HuH-7.5 (cell line): ENCODE data around the gene SUPT6H.

ENCODE experiments used
- DNase-seq: peaks from one replicate; pipeline ENCODE4 v3.0.0; 2011; ENCODE audit warnings: low spot score

SUPT6H gene

DNA sequence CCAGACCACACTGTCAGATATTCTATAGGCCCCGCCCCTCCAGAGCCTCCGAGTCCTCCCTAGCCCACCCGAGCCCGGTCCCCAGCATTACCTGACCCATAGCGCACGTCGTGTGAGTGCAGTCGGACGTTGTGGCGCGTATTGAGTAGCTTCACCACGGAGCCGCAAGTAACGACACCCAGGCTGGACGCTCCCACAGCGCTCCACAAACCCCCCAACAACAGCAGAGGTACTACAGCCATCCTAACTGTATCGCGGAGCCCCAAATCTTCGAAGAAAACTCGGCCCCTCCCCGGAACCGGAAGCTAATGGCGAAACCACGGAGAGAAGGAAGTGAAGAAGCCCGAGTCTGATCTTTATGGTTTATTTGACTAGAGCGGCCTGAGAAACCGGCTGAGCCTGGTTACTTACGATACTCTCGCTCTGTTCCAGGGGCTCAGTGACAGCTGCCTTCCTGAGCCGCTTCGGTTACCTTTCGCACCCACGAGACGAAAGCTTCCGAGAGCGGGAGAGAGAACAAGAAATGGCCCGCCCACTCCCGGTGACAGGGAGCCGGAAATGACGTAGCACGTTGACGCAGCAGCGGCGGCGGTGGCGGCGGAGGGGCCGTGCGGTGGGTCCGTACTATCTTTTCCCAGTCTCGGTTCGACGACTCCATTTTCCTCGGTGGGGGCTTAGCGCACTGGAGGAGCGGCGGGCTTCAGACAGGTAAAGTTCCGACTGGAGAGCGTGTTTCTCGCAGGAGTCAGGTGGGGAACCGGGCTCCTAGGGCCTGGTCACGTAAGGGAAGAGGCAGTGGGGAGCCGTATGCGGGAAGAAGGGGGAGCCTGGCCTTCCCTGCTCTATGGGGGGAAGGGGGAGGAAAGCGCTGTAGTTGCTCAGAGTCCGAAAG lies at the start of gene SUPT6H, which contains the start of gene SDF2:
Gene SUPT6H, plus strand, starts transcription at position 571 of the 892 bp plus-strand sequence. CDS start 11,197 bp downstream, outside the sequence.
Gene SDF2, minus strand, starts transcription at position 272 of the 892 bp plus-strand sequence. Its CDS starts 30 bp downstream, at position 242.
- DNase-seq = peak; percentile 92

DNA sequence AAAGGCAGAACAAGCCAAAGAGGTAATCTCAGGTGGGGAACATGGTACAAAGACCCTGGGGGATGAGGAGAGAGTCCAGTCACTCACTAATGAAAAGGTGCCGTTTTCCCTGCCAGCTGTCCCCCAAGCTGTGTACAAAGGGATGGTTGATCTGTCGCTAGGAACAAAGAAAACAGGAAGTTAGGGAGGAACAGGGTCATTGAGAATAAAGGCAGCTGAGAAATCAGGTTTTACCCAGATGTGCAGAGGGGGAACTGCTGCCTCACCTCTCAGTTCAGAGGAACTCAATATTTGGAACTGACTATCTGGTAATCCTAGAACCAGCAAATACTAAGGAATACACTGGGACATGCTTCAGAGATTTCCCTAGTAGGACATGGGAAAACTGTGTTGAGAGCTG lies 49.5 kb upstream of the SUPT6H start:
- DNase-seq = no peak

DNA sequence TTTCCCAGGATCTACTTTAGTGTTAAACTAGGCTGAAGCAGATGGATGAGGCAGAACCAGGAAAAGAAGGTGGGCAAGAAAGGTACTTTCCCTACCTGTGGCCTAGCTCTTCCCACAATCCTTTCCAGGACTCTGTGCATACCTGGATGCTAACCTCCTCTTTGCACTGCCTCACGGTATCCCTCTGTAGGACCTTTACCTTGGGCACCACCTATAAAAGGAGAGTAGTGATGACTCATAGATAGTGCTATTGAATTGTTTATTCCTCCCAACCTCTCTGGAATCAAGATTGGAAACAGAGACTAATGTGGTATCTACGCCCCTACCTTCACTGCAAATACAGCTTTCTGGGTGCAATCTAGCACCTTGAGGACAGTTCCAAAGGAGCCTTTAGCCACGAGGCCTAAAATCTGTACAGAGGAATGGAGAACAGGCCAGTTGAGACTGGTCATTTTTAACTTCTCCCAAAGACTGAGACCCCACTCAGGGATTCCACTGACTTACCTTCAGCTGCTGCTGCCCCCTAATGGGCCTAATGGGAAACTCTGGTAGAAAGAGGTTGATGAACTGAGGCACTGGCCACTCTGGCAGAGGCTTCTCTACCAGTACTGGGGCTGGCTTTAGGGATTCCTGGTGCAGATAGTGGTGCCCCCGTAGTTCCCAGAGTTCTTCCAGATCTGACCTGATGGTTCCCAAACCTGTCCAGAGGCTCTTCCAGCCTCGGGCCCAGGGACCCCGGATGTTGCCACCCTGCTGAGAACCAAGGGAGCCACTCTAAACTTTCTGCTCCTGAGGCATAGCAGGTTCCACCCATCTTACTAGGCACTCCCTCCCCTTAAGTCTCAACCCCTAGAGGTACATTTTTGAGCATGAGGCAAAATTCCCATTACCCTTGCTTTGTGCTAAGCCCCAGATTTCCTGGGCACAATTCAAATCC lies 48.8 kb upstream of the SUPT6H start:
- DNase-seq = peak; percentile 41

DNA sequence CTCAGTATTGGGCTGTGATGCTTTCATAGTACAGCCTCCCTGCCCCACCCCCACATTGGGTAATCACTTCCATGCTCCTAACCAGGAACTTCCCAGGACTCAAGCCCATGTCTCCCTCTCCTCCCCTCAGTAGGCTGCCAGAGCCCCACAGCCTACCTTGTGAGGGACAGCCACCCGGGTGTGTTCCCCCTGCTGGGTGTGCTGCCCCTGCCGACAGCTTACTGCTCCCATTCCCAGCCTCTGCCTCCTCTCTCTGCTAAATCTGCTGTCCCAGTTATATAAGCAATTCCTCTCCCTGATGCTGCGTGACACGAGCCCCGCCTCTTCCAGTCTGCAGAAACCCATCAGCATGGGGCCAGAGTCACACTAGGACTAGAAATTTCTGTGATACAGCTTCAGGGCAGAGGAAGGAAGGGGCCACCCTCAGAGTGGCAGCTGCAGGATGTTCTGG lies 48.0 kb upstream of the SUPT6H start, which contains the start of gene RSKR:
Gene RSKR, minus strand, starts transcription at position 255 of the 451 bp plus-strand sequence. Its CDS starts 24 bp downstream, at position 231.
- DNase-seq = no peak

DNA sequence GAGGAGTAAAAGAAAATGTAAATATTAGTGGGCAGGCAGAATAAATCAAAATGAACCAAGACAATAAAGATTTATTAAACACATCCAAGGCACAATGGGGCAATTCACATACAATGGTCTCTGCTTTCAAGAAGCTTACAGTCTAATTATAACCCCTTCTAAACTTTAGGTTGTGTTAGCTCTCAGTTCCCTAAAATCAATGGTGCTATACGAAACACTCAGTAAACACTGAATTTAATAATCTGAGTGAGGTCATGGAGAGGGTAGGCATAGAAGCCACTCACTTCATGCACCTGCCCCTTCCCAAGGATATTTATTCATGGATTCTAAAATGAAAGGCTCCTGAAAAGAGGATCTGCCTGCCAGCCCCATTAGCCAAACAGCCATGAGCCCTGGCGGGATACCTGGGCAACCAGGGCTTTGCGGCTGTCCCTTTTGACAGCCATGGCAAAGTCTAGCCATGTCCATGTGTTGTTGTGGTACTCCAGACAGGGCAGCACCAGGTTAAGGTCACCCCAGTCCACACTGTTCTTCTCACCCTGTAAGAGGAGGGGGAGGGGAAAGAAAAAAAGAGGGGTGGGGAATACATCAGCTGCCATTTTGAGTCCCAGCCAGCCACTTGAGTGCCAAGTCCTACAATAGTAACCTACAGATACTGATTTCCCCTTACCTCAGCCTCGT lies 46.6 kb upstream of the SUPT6H start:
- DNase-seq = no peak

DNA sequence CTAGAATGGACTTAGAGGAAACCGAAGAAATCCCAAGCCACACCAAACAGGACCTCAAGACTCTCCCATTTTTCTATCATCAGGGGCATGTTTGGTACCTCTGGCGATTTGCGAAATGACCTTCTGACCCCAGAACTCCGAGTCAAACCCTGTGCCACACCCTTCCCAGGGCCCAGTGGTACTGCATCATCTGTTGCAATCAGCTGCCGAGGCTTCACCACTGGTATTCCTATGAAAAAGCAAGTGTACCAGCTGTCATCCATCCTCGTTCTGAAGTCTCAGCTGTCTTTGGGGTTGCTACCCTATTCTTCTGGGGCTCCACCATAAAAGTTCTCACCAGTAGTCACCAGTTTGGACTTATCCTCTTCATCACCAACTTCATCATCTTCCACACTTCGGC lies 45.7 kb upstream of the SUPT6H start:
- no peak for DNase-seq

DNA sequence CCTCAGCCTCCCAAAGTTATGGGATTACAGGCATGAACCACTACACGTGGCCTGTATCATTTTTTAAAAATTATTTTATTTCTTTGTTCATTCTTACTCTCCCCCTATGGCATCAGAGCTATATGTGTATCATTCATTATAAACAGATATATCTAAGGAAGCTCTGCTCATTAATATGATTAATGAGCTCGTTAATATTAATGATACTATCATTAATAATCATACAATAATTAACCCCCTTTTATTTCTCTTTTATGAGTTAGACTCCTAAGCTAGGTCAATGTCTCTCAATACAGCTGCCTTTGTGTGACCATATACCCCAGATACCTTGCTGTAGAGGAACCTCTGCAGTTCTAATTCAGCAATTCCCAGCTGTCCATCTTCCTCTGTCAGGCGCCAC lies 43.5 kb upstream of the SUPT6H start:
- no peak for DNase-seq

DNA sequence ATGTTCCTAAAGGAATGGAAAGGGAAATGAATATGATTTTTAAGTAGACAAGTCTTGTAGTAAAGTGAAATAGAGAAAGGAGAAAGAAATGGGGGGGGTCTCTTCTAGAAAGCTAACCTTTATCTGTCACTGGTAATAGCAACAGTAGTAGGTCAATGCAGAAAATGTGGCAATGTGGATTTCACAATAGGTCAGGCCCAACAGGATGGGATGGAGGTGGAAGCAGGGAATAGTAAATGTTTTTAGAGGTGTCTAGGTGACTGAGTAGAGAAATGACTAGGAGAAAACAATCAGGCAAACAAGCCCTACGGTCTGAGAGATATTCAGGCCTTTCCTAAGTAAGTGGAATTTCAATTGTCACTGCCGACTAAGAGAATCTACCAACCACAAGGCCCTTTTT lies 42.0 kb upstream of the SUPT6H start:
- DNase-seq = no peak

DNA sequence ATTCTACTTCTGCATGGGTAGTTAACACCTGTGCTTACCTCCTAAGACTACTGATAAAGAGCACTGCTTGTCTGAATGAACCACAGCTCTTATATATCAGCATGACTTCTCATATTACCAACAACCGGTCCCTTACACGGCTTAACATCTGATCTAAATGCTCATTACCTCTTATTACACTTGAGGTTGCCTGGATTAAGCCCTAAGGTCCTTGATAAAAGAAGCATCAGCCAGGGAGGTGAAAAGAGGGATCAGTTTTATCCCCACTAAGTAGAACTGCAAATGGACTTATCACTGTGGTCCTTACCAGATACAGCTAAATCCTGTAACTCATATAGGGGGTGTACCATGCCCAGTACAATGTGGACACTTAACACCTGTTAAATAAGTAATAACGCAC lies 39.8 kb upstream of the SUPT6H start:
- DNase-seq = no peak

DNA sequence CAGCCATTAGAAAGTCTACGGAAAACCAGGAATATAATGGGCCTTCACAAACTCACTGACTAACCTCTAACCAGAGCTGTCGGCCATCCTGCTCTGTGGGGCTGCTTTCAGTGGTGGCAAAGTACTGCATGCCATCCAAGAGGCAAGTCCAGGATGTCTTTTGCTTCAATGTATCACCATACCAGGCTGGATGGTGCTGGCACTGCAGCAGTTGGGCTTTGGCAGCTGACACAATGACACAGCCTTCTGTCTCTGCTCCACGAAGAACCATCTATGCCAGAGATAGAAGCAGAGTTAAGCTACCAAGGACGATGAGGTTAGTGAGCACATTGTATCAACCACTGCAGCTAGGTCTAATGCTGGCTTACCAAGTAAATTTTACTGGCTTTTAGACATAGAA lies 38.3 kb upstream of the SUPT6H start:
- DNase-seq = no peak

DNA sequence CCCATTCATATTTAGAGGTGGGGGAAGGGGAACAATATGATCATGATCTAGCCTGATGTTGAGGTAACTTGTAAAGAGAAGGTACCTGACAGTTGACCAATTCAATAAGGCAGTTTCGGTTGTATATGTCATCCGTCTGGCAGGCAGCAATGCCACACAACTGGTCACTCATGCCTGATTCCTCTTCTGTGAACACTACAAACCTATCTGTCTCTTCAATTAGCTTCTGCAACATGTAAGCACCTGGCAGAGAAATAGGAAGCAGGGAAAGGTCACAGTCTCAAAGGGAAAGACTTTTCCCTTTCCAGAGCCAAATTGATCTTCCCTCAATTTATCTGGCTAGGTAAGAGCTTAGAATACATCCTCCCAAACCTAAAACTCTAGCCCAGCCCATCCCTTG lies 37.9 kb upstream of the SUPT6H start:
- DNase-seq = no peak

DNA sequence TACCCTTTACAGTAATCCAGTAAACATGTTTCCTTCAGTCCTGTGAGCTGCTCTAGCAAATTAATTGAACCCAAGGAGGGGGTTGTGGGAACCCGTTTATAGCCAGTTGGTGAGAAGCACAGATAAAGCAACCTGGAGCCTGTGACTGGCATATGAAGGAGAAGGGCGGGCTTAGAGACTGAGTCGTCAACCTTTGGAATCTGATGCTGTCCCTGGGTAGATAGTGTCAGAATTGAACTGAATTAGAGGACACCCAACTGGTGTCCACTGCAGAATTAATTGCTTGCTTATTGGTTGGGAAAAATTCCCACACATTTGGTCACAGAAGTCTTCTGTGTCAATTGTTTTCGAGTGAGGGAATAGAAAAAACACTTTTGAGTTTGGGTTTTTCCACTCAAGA lies 35.2 kb upstream of the SUPT6H start:
- no peak for DNase-seq

DNA sequence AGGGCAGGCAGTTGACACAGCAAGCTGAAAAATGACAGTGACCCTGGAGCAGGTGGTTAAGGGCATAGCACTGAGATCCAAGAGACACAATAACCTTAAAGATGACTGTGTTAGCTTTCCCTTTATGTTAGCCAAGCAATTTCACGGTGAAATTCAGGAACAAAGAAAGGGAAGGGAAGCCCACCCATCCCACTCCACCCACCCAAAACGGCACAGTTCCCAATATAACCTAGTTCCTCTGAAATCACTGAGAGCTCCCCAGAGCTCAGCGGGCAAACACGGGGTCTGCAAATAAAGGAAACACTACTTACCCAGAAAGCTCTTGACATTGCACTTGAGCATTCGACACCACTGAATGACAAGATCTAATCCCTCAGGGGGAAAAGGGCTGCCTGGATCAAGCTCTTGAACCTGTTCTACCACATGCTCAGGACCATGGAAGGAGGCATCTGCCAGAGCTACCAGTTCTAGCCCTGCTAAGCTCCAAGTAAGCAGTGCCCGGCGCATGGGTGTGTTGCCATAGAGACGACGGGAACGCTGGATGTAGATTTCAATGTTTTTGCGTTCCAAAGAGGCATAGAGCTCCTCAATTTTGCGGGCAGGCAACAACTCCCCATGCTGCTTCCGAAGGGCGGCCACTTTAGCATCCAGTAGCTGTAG lies 27.7 kb upstream of the SUPT6H start:
- no peak for DNase-seq

DNA sequence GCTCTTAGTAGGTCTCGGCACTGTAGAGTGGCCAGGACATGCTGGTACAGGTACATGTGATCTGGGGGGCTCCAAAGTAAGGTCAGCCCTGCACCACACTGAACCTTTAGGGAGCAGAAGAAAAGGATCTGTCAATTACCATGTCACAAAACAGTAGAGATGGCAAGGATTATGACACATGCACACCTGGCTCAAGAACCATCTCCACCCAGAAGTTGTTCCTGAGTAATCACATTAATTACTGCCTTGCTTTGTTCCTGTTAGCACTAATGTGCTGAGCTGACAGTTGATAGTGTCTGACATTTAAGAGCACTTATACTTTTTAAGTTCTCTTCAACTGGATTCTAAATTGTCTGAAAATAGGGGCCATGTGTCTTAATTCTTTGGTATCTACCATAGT lies 26.5 kb upstream of the SUPT6H start:
- no peak for DNase-seq

DNA sequence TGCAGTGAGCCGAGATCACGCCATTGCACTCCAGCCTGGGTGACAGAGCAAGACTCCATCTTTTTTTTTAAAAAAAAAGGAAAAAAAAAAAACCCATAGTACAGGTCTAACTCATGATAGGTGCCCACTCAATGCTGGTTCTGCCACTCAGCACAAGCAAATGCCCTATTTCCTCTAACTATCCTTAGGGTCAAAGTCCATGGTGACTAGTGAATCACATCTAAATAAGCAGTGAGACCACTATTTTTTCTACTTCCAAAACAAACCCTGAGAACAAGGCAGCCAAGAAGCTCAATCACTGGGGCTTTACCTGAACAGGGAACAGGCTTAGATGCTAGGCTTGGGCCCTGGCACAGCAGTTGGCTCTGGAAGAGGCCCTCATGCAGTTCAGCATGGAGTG lies 20.4 kb upstream of the SUPT6H start:
- no peak for DNase-seq

DNA sequence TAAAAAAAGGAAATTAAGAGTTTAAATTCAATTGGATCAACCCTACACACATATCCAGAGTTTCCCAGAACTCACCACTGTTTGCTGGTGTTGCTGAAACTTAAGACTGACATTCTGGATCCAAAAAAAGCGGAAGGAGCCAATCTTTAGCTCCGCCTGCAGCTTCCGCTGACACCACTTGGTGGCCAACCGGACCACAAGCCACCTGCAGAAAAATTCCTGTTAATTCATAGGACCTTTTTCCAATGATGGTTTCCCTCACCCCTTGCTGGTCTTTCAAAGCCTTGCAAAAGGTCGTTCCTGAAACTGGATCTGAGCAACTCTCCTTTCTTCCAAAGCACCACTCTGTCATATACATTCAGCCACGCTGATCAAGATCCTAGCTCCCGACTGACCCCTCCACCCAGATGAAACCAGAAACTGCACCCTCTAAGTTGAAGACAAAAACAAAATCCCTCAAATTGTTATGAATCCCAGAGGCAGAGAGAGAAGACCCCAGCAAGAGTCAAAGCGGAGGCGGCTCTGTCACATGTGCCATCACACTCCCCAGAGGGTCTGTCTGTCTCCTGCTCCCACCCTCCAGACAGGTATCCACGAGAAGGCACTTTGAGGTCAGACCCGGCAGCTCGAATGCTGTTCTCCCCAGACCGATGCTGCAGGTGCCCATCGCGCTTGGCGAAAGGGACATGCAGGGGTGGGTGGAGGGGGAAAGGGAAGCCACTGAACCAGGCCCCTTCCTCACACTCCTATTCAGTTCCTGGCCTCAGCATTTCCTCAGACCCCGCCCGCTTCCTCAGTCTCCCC lies 17.8 kb upstream of the SUPT6H start:
- peak; percentile 84 for DNase-seq

DNA sequence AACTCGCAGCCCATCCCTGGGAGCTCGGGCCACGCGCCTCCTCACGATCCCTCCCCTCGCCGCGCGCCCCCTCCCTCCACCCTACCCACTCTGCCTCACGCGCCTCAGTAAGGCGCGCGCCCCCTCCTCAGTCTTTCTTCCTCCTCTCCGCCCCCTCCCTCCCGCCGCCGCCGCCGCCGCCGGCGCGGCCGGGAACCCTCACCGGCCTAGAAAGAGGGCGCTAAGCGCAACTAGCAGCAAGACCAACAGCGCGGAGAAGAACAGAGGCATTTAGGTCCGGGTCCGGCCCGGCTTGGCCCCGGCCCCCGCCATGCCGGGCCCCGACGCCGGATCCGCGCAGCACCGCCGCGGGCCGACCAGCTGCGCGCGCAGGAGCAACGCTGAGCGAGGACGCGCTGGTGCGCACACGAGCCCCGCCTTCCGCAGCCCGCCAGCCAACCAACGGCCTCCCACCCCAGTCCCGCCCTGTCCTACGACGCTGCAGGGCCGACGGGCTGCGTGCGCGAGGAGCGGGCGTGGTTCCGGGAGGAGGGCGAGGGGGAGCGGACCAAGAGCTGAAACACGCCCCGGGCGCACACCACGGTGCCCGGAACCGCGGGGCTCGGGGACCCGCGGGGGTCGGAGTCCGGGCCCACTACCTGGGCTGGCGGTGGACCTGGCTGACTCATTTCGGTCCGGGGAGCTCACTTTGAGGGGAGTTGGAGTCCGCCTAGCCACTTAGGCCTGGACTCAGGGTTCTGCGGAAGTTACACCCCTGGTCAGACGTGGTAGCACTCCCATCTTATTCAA lies 17.0 kb upstream of the SUPT6H start, which contains the start of gene BLTP2:
Gene BLTP2, minus strand, starts transcription at position 372 of the 789 bp plus-strand sequence. Its CDS starts 102 bp downstream, at position 270.
- DNase-seq = peak; percentile 95

DNA sequence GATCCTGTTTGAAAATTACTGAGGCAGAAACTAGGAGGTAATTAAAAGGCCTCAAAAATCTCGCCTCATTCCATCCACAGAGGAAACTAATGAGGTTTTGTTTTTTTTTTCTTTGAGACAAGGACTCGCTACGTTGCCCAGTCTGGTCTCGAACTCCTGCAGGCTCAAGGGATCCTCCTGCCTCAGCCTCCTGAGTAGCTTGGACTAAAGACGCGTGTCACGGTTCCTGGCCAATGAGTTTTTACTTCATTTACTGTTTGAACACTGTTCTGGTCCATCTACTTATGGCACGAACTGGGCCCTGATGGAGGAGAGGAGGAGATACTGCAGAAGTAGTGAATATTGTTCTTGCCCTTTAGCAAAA lies 16.4 kb upstream of the SUPT6H start:
- DNase-seq = no peak

DNA sequence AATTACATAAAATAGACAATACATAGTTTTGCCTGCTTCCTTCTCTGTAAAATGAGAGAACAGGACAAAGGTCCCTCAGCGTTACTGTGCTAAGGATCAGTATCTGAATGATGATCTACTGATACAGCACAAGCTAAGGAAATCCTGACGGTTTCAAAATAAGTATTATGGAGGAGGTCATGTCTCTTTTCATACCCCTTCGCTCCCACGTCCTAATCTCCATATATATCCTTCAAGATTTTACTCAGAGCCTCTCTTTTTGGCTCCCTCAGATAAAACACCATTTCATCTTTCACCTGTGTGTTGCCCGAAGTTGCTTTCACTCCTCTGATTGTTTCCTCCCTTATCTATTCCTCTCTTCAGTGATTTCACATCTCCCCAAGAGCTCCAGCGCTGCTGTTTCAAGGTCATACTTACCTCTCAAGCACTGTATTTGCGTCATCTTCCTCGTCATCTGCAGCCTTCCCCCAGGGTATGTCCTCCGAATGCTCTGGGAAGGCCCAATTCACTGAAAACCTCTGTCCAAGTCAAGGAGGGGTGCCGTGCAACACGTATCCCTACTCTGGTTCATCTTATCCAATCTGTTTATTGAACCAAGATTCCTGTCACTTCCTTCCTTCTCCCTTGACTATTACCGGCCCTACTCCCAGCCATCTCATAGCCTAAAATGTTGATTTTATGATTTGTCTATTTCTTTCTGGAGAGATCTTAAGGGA lies 15.8 kb upstream of the SUPT6H start:
- DNase-seq = no peak
